H1 (cell line): ENCODE results near the gene PFN3. TPM values are rescaled to one million over a fixed set of nuclear protein-coding genes. Genes with fewer than 3 reads are reported as not detected.

Experiments
- CTCF ChIA-PET: fragments of 300-600 bp; sonication (Branson Sonifier 250); formaldehyde crosslinking; loops from one replicate; lab custom pipeline; 2021; ENCODE audit not compliant: partially characterized antibody; lab: Charles Lee
- POLR2A ChIA-PET: fragments of 300-600 bp; sonication (Branson Sonifier 250); formaldehyde crosslinking; loops from one replicate; lab custom pipeline; 2021; ENCODE audit warnings: inconsistent platforms; ENCODE audit not compliant: partially characterized antibody; lab: Charles Lee
- DNase-seq, 2 experiments: peaks; one replicate each; pipeline versions ENCODE4 v3.0.0 to v3.0.0-alpha.2; 2010 to 2022; ENCODE audit warnings: low spot score in 2 of 2, low read depth in 1 of 2, mixed read lengths in 1 of 2
- FAIRE-seq: peaks from 2 replicates; lab custom pipeline; 2011; peaks lifted over from hg19 to GRCh38; lab: Jason Lieb, UNC
- H2AFZ ChIP-seq: 2 replicates; pipeline ENCODE4 v1.8.1; 2012; ENCODE audit warnings: low read length, inconsistent platforms
- H2AK5ac ChIP-seq: 2 replicates; pipeline ENCODE4 v1.6.1; 2013; ENCODE audit warnings: low read depth, low read length
- H2BK120ac ChIP-seq: replicated peaks from 2 replicates; pipeline ENCODE3; 2013; ENCODE audit warnings: low read depth, low read length, inconsistent platforms
- H2BK12ac ChIP-seq: 2 replicates; pipeline ENCODE4 v1.6.1; 2013; ENCODE audit warnings: low read depth, low read length
- H2BK15ac ChIP-seq: 2 replicates; pipeline ENCODE4 v1.6.1; 2013; ENCODE audit warnings: low read length
- H2BK20ac ChIP-seq: 2 replicates; pipeline ENCODE4 v1.6.1; 2013; ENCODE audit warnings: low read length
- H2BK5ac ChIP-seq: 2 replicates; pipeline ENCODE4 v1.6.1; 2013; ENCODE audit warnings: low read depth, low read length
- H3K14ac ChIP-seq: 2 replicates; pipeline ENCODE4 v1.6.1; 2013; ENCODE audit warnings: inconsistent platforms; ENCODE audit not compliant: insufficient read length
- H3K18ac ChIP-seq: 2 replicates; pipeline ENCODE4 v1.6.1; 2013; ENCODE audit warnings: low read length; ENCODE audit errors: extremely low read depth
- H3K23ac ChIP-seq: 2 replicates; pipeline ENCODE4 v1.6.1; 2013; ENCODE audit warnings: inconsistent platforms; ENCODE audit not compliant: insufficient read length
- H3K23me2 ChIP-seq: 2 replicates; pipeline ENCODE4 v1.6.1; 2013; ENCODE audit warnings: low read depth, low read length
- H3K27ac ChIP-seq: 2 replicates; pipeline ENCODE4 v1.6.1; 2011; ENCODE audit warnings: low read depth, low read length, inconsistent platforms
- H3K27me3 ChIP-seq, 4 experiments: replicated peaks in 1 of 4; 1 replicate in 1 of 4; 2 replicates in 3 of 4; pipeline versions ENCODE4 v1.6.1 to v1.8.1; 2011 to 2013; ENCODE audit warnings: low read length in 3 of 4, mild to moderate bottlenecking in 3 of 4, inconsistent platforms in 2 of 4, mixed read lengths in 2 of 4, moderate library complexity in 1 of 4; ENCODE audit not compliant: control insufficient read depth in 3 of 4, insufficient read depth in 3 of 4; ENCODE audit errors: extremely low read depth in 1 of 4
- H3K36me3 ChIP-seq, 4 experiments: 2 replicates each; pipeline versions ENCODE4 v1.6.1 to v1.8.1; 2011 to 2013; ENCODE audit warnings: mild to moderate bottlenecking in 4 of 4, low read length in 3 of 4, moderate library complexity in 2 of 4, control low read depth in 1 of 4, inconsistent platforms in 1 of 4; ENCODE audit not compliant: insufficient read depth in 4 of 4, control insufficient read depth in 2 of 4
- H3K4ac ChIP-seq: replicated peaks from 2 replicates; pipeline ENCODE3; 2013; ENCODE audit warnings: low read length, low read depth, mixed read lengths, inconsistent platforms; ENCODE audit not compliant: insufficient read length
- H3K4me1 ChIP-seq, 4 experiments: replicated peaks in 1 of 4; 1 replicate in 1 of 4; 2 replicates in 3 of 4; pipeline versions ENCODE4 v1.6.1 to v1.8.1; 2011 to 2013; ENCODE audit warnings: low read length in 3 of 4, inconsistent platforms in 2 of 4, mixed read lengths in 1 of 4; ENCODE audit not compliant: insufficient read depth in 4 of 4, control insufficient read depth in 3 of 4
- H3K4me2 ChIP-seq, 2 experiments: 2 replicates each; pipeline versions ENCODE4 v1.6.1 to v1.8.1; 2011 to 2013; ENCODE audit warnings: low read depth in 2 of 2, low read length in 2 of 2, control low read depth in 1 of 2, inconsistent platforms in 1 of 2, mild to moderate bottlenecking in 1 of 2; ENCODE audit not compliant: insufficient read depth in 1 of 2
- H3K4me3 ChIP-seq, 4 experiments: fragments of 200-600, 300-600 bp in 1 of 4; sonication (generic), shearing (Covaris generic), sonication (Bioruptor Twin) in 1 of 4; 2 replicates each; pipeline versions ENCODE4 v1.5.1 to v1.8.1; 2011 to 2016; ENCODE audit warnings: low read length in 4 of 4, low read depth in 3 of 4, control low read depth in 2 of 4, inconsistent platforms in 2 of 4, mild to moderate bottlenecking in 2 of 4, mixed read lengths in 1 of 4, moderate library complexity in 1 of 4; ENCODE audit not compliant: insufficient read depth in 2 of 4; ENCODE audit errors: extremely low read depth in 1 of 4
- H3K56ac ChIP-seq: replicated peaks from 2 replicates; pipeline ENCODE3; 2013; ENCODE audit warnings: low read depth, mild to moderate bottlenecking, mixed read lengths, low read length, inconsistent platforms; ENCODE audit not compliant: insufficient read length
- H3K79me1 ChIP-seq: 2 replicates; pipeline ENCODE4 v1.6.1; 2013; ENCODE audit warnings: low read depth, low read length, control low read depth
- H3K79me2 ChIP-seq, 2 experiments: 2 replicates each; pipeline versions ENCODE4 v1.6.1 to v1.8.1; 2012 to 2013; ENCODE audit warnings: low read length in 2 of 2, mild to moderate bottlenecking in 2 of 2, inconsistent platforms in 1 of 2; ENCODE audit not compliant: insufficient read depth in 2 of 2, control insufficient read depth in 1 of 2
- H3K9ac ChIP-seq, 4 experiments: replicated peaks in 1 of 4; 1 replicate in 1 of 4; 2 replicates in 3 of 4; pipeline versions ENCODE4 v1.6.1 to v1.8.1; 2011 to 2013; ENCODE audit warnings: low read depth in 3 of 4, low read length in 3 of 4, control low read depth in 2 of 4, mild to moderate bottlenecking in 2 of 4, moderate library complexity in 2 of 4, inconsistent platforms in 1 of 4; ENCODE audit errors: extremely low read depth in 1 of 4
- H3K9me3 ChIP-seq, 2 experiments: 2 replicates each; pipeline versions ENCODE4 v1.6.1 to v1.8.1; 2012 to 2013; ENCODE audit warnings: mild to moderate bottlenecking in 2 of 2, moderate library complexity in 2 of 2, control low read depth in 1 of 2, inconsistent platforms in 1 of 2, low read depth in 1 of 2, low read length in 1 of 2, mixed read lengths in 1 of 2; ENCODE audit not compliant: insufficient read depth in 2 of 2
- H4K20me1 ChIP-seq, 2 experiments: replicated peaks in 1 of 2; 2 replicates each; pipeline versions ENCODE3 to v1.8.1; 2011 to 2013; ENCODE audit warnings: inconsistent platforms in 2 of 2, low read length in 2 of 2, mild to moderate bottlenecking in 1 of 2; ENCODE audit not compliant: insufficient read depth in 2 of 2, control insufficient read depth in 1 of 2
- H4K5ac ChIP-seq: 2 replicates; pipeline ENCODE4 v1.6.1; 2013; ENCODE audit warnings: low read length, low read depth, mixed read lengths, inconsistent platforms; ENCODE audit not compliant: insufficient read length
- H4K8ac ChIP-seq: 2 replicates; pipeline ENCODE4 v1.8.0; 2013; ENCODE audit warnings: mild to moderate bottlenecking, moderate library complexity, low read length, inconsistent platforms; ENCODE audit not compliant: insufficient read depth; ENCODE audit errors: extremely low read depth
- H4K91ac ChIP-seq: replicated peaks from 2 replicates; pipeline ENCODE3; 2013; ENCODE audit warnings: low read length, mixed read lengths, inconsistent platforms; ENCODE audit not compliant: insufficient read length
- SP4 ChIP-seq: IDR thresholded peaks from 2 replicates; pipeline ENCODE4 v1.6.1; 2012; ENCODE audit warnings: low read length, inconsistent platforms
- WGBS, 2 experiments: shearing (Covaris generic) in 1 of 2; methylation state at CpG; one replicate each; pipeline versions ENCODE4 v1.1.6 to v1.1.7; 2013 to 2015; ENCODE audit warnings: low lambda C conversion rate in 2 of 2, mixed read lengths in 2 of 2, inconsistent platforms in 1 of 2, low coverage in 1 of 2, missing lambda C conversion rate in 1 of 2; ENCODE audit not compliant: insufficient replicate concordance in 2 of 2, insufficient coverage in 1 of 2, insufficient read length in 1 of 2; ENCODE audit errors: extremely low coverage in 1 of 2, missing lambda C conversion rate in 1 of 2; 5-methylcytosine and 5-hydroxymethylcytosine counted together
- polyA plus RNA-seq, 7 experiments: library from polyadenylated mRNA; depleted of rRNA in 3 of 7; stranded (reverse) in 5 of 7; unstranded in 2 of 7; fragments of >200 nt in 5 of 7; fragments of 200-250 nt in 2 of 7; gene quantifications; 1 replicate in 5 of 7; 2 replicates in 1 of 7; 4 replicates in 1 of 7; pipeline versions ENCODE4 v1.2.1 to v1.2.3, GENCODE V29; 2011 to 2013; ENCODE audit warnings: missing spikeins in 2 of 7, mixed read lengths in 2 of 7
- total RNA-seq: library from RNA; stranded (reverse); fragmentation: NEBNext Ultra II Directional; extraction: Animal tissue kit (Norgen Biotek cat#: 25700); gene quantifications from 2 replicates; pipeline ENCODE4 v1.2.1, GENCODE V29; 2021

Gene PFN3
- total and polyA plus RNA-seq, 2 of the 8 experiments (the other 6 are each of a cell fraction or from before 2014, with no cell fraction given), result not detected

DNA sequence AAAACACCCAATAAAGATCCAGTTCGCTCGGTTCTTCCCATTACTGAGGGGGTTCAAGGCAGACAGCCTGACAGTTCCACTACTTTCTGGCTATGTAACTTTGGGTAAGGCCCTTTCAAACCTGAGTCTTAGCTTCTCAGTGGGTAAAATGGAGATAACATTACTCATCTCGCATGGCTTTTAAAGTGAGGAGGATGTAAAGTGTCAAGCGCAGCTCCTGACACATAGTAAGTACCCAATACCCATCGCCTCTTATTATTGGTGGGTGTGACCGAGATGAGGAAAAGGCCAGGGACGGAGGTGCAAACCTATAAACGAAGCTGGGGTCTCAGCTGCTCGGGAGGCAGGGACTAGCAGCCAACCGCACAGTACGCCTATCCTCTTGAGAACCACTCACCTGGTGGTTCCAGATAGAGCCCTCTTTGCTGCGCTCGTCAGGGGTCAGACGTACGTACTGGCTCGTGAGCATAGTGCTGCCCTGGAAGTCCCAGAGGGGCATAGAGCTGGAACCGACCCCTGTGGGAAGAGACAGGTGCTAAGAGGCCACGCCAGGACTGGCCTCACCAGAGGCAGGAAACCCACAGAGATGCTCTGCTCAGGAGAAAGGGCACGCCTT lies 49.6 kb downstream of the PFN3 start:
- Histone ChIP-seq H3K79me1 (peaks cover 18% of the 10 kb centered on the region), H2BK20ac (no peak overlapping the region), H3K4me1 (peaks cover 0 to 13% (median 4%) of the 10 kb centered on the region in 4 experiments; a peak in 3 of 7 replicates), H3K23ac (no peak overlapping the region), H3K9me3 (no peaks in the 10 kb centered on the region), H2AFZ (peak overlapping the region; percentile 97), H3K27ac (peak overlapping the region; percentile 94; the same call in 1 of the 2 replicates), H4K20me1 (peaks cover 5% of the 10 kb centered on the region in 2 experiments), H3K56ac (peak overlapping the region; percentile 5), H4K8ac (peak overlapping the region; percentile 83; the same call in 1 of the 2 replicates), H3K27me3 (0 out of 7 replicates have a peak, but pooled peaks cover 0 to 3% (median 0%) of the 10 kb centered on the region in 4 experiments), H2BK5ac (peak overlapping the region; percentile 82; the same call in 1 of the 2 replicates), H3K36me3 (peaks cover 0 to 7% (median 4%) of the 10 kb centered on the region in 4 experiments; a peak in 4 of 8 replicates), H3K9ac (peak overlapping the region in 3 of 4 experiments; percentile 94; a peak in 6 of 7 replicates), H3K18ac (no peak overlapping the region), H2BK12ac (no peak overlapping the region; the same call in 1 of the 2 replicates), H2BK120ac (no peak overlapping the region), H3K23me2 (peaks cover 8% of the 10 kb centered on the region), H3K4ac (peak overlapping the region; percentile 36), H3K4me2 (peak overlapping the region; percentile 90 to 94), H4K91ac (peak overlapping the region; percentile 58), H2AK5ac (no peak overlapping the region; the same call in 1 of the 2 replicates)
- FAIRE-seq, result no peak
- 25% methylated on average over 19 of the region's 19 CpGs; no CpG with 5 or more reads in 1 of the 2 experiments for WGBS, 2 experiments
- DNase-seq, result no peak
- POLR2A ChIA-PET, result interaction anchor here (0.8 to 8.1 kb wide), 16 partner anchors 9 to 146 kb away, joined by 3 to 66 read pairs (median 7); partner anchors contain the start of genes GRK6 and PDLIM7
- TF ChIP-seq SP4, result no peak
- TF ChIP-seq, all 59 proteins: peak for 0
- no peak overlapping the region for H3K14ac ChIP-seq
- peaks cover 15 to 52% of the 10 kb centered on the region in 2 experiments for H3K79me2 ChIP-seq
- CTCF ChIA-PET, result interaction anchor here (0.5 to 11.2 kb wide), 17 partner anchors 10 to 102 kb away, joined by 3 to 142 read pairs (median 6); no protein-coding TSS in a partner anchor
- H3K4me3 ChIP-seq, result peak overlapping the region; percentile 80 to 100 (median 94)
- no peak overlapping the region for H4K5ac ChIP-seq
- H2BK15ac ChIP-seq, result no peak overlapping the region; the same call in 1 of the 2 replicates
